HG02852 (cell line): Measurements from ENCODE around the gene TNPO2.
"Not testable (repeated sequence)": the region's sequence is repeated elsewhere in the genome, so short reads cannot be mapped to it uniquely, and the experiment has no call there.

ENCODE experiments used
- ATAC-seq: cut with Tn5 transposase; IDR thresholded peaks from one replicate; pipeline ENCODE4 v1.9.1; 2021; ENCODE audit warnings: mild to moderate bottlenecking, moderate library complexity; ENCODE audit not compliant: unreplicated experiment

Gene TNPO2

GRCh38 chr19:12678039-12678438, 45.7 kb downstream of the TNPO2 start:
- not testable (repeated sequence) for ATAC-seq

GRCh38 chr19:12676928-12677327, 46.8 kb downstream of the TNPO2 start:
- no peak for ATAC-seq

- ATAC-seq = no peak
Observed at GRCh38 chr19:12676384-12676792, 47.3 kb downstream of the TNPO2 start.

- ATAC-seq = no peak
Observed at GRCh38 chr19:12675940-12676339, 47.8 kb downstream of the TNPO2 start.

GRCh38 chr19:12675399-12675798, 48.3 kb downstream of the TNPO2 start:
- ATAC-seq = no peak

- ATAC-seq = no peak
Observed at GRCh38 chr19:12672744-12673143, 51.0 kb downstream of the TNPO2 start.

GRCh38 chr19:12670159-12670928, 53.4 kb downstream of the TNPO2 start:
- no peak for ATAC-seq

- ATAC-seq = no peak
Observed at GRCh38 chr19:12669270-12670158, 54.2 kb downstream of the TNPO2 start.

GRCh38 chr19:12668932-12669269, 54.8 kb downstream of the TNPO2 start:
- ATAC-seq = no peak

GRCh38 chr19:12668346-12668745, 55.4 kb downstream of the TNPO2 start:
- no peak for ATAC-seq

- ATAC-seq = no peak
Observed at GRCh38 chr19:12667731-12668302, 55.9 kb downstream of the TNPO2 start.

- peak; percentile 42 for ATAC-seq
Observed at GRCh38 chr19:12666265-12667048, 57.3 kb downstream of the TNPO2 start, which contains the start of the genes MAN2B1 and WDR83. TSS of gene MAN2B1 (minus strand) at chr19:12666742. CDS start at chr19:12666701, 41 bp downstream. TSS of gene WDR83 (plus strand) at chr19:12666807. CDS start at chr19:12669791, 2,984 bp downstream.

- no peak for ATAC-seq
Observed at GRCh38 chr19:12665671-12666264, 58.0 kb downstream of the TNPO2 start.

- no peak for ATAC-seq
Observed at GRCh38 chr19:12665281-12665573, 58.5 kb downstream of the TNPO2 start.

- no peak for ATAC-seq
Observed at GRCh38 chr19:12664406-12665280, 59.1 kb downstream of the TNPO2 start.

GRCh38 chr19:12660980-12661379, 62.8 kb downstream of the TNPO2 start:
- ATAC-seq = no peak

GRCh38 chr19:12657966-12658365, 65.8 kb downstream of the TNPO2 start:
- ATAC-seq = no peak

GRCh38 chr19:12656899-12657571, 66.7 kb downstream of the TNPO2 start:
- no peak for ATAC-seq

- ATAC-seq = no peak
Observed at GRCh38 chr19:12655546-12655945, 68.2 kb downstream of the TNPO2 start.
